Effector CD8-positive, alpha-beta T cell (primary cell): ENCODE measurements around the gene PRKAR1A.

Experiments
- DNase-seq: peaks from one replicate; lab custom pipeline; 2025; lab: John Stamatoyannopoulos, UW

PRKAR1A gene

DNA sequence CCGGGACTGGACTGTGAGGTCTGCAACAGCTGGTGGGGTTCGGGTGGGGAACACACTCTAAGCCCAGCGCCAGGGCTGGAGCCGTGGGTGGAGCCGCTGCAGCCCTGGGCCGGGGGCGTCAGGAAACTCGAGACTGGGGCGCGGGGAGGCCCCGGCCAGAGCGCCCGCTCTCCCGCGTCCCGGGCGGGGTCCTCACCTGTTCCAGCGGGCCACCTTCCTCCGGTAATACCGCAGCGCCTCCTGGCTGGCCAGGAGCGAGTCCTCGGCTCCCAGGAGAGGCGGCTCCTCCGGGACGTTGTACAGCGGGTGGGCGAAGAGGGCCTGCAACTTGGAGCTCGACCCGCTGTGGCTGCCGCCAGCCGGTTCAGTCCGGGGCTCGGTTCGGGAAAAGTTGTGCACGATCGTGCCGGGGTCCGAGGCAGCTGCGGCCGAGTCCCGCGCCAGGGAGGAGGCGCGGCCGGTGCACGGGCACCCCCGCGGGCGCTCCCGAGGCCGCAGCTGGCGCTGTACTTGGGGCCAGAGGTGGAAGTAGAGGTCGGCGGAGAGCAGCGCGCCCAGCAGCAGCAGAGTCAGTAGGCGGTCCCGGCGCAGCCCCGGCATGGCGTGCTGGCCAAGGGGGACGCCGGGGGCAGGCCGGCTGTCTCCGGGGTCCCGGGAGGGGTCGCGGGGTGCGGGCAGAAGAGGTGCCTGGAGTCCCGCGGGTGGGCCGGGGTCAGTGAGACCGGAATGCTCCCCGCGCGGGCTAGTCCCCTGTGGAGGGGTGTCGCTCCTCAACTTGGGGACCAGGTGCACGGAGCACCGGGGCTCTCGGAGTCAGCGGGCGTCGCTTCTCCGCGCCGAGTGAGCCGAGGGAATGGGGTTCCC, 88.1 kb downstream of the PRKAR1A start:
- no peak for DNase-seq
